Stimulated activated CD4-positive, alpha-beta T cell treated with anti-CD3 and anti-CD28 coated beads, Interleukin-12 subunit alpha, Interleukin-12 subunit beta, amount 100 ng/mL, for 4 hours (primary cell): ENCODE data around the gene ME2.
"Not testable (repeated sequence)": the region's sequence is repeated elsewhere in the genome, so short reads cannot be mapped to it uniquely, and the experiment has no call there.

ENCODE experiments used
- DNase-seq: peaks from one replicate; pipeline ENCODE4 v3.0.0-alpha.2; 2020

Gene ME2

GRCh38 chr18:50981381-50981780 is 102.5 kb downstream of the ME2 start:
- no peak for DNase-seq

GRCh38 chr18:50982086-50982801 is 103.3 kb downstream of the ME2 start:
- DNase-seq = no peak

- no peak for DNase-seq
These were observed 103.9 kb downstream of the ME2 start for GRCh38 chr18:50982802-50983179.

- no peak for DNase-seq
These were observed 107.6 kb downstream of the ME2 start for GRCh38 chr18:50986360-50987087.

- no peak for DNase-seq
These were observed 108.3 kb downstream of the ME2 start for GRCh38 chr18:50987261-50987660.

GRCh38 chr18:50989711-50990110 is 110.8 kb downstream of the ME2 start:
- DNase-seq = no peak

- no peak for DNase-seq
These were observed 113.4 kb downstream of the ME2 start for GRCh38 chr18:50992351-50992762.

GRCh38 chr18:50994031-50994430 is 115.1 kb downstream of the ME2 start:
- no peak for DNase-seq

GRCh38 chr18:51003174-51003573 is 124.3 kb downstream of the ME2 start:
- DNase-seq = not testable (repeated sequence)
